ENCODE data around the gene SORD.
"Not testable (repeated sequence)": the region's sequence is repeated elsewhere in the genome, so short reads cannot be mapped to it uniquely, and the experiment has no call there.

SORD gene

DNA sequence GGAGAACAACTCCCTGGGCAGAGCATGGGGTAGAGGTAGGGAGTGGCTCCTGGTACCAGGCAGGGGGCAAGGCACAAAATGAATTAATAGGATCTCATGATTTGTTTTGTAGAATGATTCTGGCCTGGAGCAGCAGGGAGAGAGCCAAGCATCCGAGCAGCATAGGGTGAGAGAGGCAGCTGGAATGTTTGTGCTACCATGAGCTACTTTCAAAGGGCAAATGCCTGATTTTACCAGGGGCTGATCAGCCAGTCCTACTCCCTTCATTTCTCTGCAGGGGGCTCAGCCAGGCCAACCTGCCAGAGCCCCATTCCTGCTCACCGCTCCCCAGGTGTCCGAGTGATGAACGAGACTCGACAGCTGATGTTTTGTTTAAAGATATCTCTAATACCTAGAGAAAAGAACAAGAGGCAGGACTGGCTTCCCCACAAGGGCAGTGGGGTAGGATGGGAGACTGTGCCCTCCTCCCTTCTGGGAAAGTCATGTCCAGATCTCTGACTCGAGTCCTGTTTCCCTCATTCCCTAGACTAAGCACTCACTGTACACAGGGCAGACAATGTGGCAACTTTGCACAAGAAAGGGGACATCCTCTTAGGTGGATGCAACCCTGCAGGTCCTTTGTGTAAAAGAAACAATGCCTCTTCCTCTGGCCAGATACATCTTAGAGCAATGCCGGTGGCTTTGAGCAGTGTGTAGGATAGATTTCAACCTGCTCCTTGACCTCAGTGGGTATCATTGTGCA is 78.1 kb downstream of the SORD start:
- DNase-seq, result no peak

DNA sequence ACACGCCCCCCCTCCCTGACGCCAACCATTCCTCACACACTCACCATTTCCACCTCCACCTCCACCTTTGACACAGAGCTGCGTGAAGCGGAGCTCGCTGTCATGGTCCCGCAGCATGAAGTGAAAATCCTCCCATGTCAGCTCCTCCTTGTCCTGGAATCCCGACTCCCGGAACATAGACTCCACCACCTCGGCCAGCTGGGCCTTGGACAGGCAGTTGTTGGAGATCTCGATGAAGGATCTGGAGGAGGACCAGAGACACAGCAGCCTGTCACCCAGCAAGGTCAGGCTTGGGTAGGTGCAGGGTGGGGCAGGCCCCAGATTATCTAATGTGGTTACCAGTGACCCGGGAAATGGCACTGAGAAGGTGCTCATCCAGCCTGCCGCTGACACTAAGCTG is 78.8 kb downstream of the SORD start:
- no peak for DNase-seq

DNA sequence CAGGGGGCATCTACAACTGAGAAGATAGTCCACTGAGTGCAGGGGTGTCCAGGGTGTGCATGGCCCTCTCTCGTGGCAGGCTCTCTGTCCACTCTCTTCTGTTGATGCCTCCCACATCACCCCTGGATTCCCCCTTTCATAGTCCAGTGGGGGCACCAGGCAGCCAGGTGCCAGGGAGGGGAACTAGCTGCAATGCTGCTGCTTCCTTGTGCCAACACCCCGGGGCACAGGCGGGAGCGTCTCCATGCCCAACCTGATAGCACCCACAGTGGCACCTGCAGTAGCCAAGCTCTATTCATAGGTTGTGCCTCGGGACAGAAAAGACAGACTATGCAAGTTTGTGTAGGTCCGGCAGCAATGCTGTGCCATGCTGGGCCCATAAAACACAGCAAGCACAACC is 79.2 kb downstream of the SORD start:
- DNase-seq, result no peak

DNA sequence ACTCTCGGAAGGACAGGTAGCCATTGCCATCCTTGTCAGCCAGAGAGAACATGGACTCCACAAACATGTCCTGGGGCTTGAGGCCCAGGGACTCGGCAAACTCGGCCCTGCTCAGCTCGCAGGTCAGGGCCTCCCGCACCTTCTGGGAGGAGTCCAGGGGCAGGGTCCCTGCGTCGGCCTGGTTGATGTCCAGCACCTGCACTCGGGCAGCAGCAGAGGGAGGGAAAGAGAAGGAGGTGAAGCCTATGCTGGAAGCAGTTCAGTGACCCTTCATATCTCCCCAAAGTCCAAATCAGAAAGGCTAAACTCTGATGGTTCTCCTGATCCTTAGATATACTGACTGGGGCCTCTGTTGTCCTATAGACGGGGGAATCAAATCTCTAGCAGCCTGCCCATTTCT is 81.2 kb downstream of the SORD start:
- not testable (repeated sequence) for DNase-seq

DNA sequence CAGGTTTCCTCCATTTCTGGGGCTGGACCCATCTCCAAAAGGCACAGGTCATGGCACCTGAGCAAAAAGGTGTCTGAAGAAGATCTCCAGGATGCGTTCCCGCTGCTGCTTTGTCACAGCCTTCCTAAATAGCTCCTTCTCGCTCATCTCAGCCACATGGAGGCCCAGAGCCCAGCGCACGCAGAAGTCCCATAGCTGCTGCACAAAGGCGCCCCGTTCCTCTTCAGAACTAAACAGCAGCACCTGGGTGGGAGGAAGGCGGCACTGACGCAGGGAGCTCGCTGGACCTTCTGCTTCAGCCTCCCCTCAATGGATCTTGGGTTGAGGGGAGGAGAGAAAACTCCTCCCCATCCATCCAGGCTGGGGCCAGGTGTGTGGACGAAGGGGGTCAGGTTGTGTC is 82.6 kb downstream of the SORD start:
- no peak for DNase-seq

DNA sequence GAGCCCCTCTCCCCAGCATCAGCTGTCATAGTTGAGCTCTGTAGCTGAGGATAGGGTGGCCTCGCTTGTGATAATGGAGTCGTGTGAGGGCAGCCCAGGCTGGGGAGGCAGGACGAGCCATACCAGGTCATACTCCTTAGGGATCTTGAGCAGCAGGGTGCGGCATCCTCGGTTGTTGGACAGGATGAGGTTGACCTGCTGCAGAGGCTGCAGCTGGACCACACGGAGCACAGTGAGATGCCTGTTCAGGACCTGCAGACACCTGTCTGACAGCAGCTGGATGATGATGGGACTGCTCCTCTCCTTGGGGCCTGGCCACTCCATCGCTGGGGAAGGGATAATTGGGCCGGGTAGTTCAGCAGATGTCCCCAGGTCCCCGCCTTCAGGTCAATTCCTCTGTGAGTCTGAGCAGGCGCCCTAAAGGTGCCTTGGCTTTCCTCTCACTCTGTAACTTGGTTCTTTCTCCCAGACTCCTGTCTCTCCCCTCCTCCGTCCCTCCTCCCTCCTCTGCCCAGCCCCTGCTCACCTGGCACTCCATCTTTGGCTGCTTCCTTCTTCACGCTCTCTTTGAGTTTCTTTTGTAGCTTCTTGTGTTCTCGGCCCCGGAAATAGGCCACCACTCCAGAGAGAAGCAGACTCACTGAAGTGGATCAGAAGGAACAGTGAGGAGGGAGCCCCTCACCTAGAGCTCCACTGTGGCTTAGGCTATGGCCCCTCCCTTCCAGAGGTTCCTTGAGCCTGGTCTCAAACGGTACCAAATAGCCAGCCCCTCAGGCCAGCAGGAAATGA is 83.2 kb downstream of the SORD start:
- no peak for DNase-seq

DNA sequence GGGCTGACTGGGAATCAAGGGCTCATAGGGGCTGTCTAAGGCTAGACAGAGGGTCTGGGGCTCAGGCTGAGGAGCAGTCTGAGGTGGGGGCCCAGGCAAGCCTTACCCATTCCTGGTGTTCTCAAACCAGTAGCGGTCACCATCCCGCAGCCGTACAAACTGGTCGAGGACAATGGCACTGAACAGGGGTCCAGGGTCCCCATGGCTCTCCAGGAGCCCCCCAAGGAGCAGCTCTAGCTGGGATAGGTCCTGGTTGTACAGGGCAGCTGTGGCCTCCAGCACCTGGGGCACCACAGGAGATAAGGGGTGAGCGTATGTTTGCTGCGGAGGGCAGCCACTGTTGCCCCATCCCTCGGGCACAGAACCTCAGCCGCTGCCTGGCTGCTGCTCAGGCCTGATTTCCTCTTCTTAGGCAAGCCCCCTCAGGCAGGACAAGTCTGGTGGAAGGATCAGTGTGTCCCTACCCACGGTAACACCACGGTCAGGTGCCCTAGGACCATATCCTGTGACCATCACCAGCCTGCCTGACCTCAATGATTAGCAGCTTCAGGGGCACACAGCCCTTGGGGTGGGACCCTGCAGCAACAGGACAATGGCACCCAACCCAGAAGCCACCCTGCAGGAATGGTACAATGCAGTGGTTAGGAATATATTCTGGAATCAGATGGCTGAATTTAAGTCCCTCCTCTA is 85.1 kb downstream of the SORD start:
- no peak for DNase-seq

DNA sequence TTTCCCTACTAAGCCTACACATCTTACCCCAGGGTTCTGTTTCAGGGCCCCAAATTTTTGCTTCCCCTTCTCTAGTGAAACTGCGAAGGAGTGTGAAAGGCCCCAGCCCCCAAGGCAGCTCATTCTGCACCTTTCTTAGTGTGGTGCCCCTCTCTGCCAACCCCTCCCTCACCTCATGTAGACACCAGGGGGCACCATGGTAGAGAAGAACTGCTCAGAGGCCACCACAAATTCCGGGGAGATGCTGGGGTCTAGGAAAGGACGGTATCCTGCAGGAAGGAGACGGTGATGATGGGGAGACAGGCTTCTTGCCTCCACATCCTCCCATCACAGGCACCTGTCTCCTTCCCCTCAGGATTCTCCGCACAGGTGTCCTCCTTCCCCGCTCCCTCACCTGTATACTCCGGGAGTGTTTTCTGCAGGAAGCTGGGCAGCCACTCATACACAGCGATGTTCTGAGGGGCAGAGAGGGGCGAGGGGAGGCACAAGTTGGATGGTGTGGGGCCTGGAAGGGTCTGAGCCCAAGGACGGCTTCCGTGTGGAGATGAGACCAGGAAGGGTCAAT is 87.3 kb downstream of the SORD start:
- DNase-seq, result no peak

DNA sequence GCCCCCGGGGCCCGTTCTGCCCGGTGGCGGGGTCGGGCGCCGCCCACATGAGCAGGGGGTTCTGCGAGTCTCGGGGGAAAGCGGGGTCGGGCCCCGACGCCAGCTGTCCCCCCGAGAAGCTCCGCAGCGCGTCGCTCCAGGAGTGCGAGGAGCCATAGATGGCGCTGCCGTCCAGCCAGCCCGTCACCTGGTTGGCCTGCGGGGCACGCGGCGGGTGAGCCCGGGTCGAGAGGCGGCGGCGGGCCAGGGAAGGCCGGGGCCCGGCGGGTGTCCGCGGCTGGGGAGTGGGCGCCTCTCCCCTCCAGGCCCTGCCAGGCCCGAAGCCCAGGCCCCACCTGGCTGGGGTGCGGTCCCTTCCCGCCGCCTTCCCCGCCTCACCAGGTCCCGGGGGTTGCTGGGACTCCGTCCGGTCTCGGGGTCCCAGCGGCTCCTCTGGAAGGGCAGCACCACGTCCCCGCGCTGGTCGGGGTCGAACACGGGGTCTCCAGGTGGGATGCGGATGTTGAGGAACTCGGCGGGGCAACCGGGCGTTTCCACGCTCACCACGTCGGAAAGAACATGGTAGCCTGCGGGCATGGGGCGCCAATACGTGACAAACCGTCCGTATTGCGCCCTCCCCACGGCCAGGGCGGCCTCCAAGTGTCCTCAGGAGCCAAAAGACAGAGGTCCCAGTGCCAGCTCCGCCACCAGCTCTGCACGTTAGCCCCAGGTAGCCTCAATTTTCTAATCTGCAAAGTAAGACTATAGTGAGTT is 88.6 kb downstream of the SORD start:
- DNase-seq, result no peak

DNA sequence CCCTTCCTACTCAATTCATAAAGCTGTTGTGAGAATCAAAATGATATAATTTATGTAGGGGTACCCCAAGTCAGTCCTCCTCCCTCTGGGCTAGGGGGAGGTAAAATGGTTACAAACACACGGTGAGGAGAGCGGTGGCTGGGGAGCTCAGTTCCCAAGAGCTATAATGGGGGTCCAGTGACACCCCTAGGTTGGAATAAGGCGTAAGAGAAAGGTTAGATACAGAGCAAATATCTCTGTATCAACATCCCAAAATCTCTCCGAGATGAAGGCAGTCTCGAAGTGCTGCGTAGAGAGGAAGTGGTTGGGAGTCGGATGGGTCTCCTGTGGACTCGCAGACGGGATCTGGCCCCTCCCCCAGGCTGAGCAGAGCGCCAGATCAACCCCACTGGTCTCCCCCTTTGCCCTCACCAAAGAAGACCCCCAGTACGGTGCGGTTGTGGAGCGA is 89.2 kb downstream of the SORD start:
- DNase-seq, result no peak

DNA sequence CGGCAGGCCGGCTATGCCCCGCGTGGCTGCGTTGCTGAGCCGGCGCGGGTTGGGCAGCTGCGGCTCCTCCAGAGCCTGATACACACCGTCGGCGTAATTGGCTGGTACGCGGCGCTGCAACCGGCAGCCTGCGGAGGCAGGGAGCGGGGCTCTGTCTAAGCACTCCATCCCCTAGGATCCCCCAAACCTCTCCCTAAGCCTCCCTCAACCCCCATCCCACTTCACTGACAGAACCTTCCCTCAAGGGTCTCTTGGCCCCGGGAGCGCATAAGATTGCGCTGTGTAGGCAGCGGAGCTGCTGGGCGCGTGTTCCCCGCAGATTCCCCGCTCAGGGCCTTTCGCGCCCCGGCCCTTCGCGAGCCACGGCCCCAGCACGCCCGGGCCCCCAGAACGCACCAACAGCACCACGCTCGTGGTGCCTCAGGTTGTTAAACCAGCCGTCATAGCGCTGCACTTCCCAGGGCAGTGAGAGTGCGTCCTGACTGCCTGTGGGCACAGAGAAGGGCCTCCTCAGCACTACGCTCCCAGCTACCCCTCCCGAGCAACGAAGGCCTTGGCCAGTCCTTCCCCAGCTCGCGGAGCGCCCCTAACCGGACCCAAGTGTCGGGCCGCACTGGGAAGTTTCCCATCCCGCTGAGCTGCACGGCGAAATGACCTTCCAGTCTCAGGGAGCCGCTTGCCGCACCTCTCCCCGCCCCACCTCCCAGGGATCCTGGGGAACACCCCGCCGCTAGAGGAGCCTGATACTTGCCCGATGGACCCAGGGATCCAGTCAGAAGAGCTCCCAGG is 89.8 kb downstream of the SORD start:
- no peak for DNase-seq

DNA sequence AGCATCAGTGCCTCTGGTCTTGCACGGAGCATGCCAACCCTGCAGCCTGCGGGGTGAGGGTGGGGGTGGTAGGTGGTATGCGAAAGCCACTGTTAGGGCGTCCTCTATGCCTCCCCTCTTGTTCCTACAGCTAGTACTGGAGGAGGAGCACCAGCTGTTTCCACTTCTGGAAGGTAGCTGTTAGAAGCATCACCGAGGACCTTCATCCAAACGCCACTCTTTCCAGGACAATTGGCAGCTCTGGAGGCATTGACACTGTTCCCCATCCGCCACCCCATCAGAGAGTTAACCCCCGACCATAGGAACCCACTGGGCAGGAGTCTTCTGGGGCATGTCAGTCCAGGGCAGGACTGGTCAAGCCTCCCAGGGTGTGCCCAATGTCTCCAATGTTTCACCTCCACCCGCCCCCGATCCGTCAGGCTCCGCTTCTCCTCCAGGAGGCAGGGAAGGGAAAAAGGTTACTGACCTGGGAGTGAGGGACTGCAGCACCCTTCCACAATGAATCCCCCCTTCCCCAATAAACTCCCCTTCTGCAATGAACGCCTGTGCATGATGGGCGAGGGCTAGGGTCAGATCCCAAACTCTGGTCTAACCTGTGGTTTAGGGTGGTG is 90.5 kb downstream of the SORD start:
- no peak for DNase-seq

DNA sequence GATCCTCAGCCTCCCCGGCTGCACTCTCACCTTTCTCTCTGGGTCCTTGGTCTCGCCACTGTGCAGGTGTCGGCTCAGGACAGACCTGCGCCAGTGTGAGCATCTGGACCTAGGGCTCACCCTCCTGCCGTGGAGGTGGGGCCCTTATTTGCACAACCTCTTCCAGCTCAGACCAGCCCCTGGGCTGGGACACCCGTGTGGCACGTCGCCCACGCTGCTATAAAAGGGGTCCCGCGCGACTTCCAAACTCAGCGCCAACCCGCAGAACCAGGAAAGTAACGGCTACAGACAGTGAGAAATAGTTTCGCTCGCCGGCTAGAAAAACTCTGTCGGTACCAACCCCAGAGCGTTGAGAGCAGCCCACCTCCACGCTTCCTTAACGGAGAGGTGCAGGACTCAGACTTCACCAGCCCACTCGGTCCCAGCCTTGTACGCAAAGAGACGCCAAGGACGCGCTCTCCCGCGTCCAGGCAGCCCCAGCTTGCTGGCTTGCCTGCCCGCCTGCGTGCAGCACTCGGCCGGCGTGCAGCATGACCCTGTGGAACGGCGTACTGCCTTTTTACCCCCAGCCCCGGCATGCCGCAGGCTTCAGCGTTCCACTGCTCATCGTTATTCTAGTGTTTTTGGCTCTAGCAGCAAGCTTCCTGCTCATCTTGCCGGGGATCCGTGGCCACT is 91.2 kb downstream of the SORD start, which contains the start of the genes DUOX2 and DUOXA2:
TSS of gene DUOX2 (minus strand) at position 97 of the 675 bp plus-strand sequence. CDS start 761 bp downstream, outside the sequence.
TSS of gene DUOXA2 (plus strand) at position 251 of the 675 bp plus-strand sequence. CDS start at position 531, 280 bp downstream.
- no peak for DNase-seq

DNA sequence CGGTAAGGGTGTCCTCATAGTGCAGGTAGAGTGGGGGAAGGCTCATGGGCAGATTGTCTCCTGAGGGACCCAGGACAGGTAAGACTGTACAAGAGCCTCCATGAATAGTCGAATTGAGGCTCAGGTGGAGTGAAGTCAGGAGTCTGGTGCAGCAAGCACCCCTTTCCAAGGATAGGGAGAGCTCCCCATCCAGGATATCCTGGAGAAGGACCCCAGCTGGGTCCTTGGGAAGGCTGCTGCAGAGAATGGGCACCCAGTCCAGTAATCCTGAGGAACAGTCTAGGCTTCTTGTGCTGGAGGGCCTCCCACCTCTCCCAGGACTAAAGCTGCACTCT is 91.7 kb downstream of the SORD start:
- no peak for DNase-seq

DNA sequence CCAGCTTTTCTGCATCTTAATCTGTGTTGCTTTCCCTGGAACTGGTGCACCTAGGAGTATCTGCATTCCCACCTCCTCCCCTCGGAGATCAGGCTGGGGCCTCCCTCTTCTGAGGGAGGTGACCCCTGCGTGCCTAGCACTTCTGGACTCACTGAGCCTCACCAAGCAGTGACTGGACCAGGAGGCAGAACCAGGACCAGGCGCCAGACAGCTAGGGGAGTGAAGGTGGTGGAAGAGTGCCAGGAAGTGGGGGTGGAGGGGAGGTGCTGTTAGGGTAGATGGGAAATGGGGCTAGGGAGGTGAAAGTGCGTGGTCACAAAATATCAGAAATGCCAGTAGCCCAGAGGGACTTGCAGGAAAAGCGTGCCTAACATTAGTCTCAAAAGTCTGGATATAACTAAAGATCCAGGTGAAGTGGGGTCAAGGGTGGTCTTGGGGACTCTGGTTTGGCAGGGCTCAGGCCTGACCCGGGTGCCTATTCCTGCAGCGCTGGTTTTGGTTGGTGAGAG is 92.4 kb downstream of the SORD start:
- DNase-seq, result no peak

DNA sequence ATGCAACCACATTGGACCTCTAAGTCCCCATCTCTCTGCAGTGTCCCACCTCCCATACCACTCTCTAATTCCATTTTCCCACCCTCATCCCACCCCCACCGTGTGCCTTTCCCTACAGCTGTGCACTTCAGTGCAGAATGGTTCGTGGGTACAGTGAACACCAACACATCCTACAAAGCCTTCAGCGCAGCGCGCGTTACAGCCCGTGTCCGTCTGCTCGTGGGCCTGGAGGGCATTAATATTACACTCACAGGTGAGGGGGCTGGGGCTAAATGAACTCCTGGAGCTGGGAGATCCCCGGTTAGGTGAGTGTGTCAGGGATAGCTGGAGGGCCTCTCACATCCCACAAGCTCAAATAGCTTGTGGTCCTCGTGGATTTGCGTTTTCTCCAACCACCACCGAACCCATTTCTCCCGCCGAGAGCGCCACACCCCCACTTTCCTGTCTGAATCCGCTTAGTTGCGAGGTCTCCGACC is 93.0 kb downstream of the SORD start:
- DNase-seq, result no peak

DNA sequence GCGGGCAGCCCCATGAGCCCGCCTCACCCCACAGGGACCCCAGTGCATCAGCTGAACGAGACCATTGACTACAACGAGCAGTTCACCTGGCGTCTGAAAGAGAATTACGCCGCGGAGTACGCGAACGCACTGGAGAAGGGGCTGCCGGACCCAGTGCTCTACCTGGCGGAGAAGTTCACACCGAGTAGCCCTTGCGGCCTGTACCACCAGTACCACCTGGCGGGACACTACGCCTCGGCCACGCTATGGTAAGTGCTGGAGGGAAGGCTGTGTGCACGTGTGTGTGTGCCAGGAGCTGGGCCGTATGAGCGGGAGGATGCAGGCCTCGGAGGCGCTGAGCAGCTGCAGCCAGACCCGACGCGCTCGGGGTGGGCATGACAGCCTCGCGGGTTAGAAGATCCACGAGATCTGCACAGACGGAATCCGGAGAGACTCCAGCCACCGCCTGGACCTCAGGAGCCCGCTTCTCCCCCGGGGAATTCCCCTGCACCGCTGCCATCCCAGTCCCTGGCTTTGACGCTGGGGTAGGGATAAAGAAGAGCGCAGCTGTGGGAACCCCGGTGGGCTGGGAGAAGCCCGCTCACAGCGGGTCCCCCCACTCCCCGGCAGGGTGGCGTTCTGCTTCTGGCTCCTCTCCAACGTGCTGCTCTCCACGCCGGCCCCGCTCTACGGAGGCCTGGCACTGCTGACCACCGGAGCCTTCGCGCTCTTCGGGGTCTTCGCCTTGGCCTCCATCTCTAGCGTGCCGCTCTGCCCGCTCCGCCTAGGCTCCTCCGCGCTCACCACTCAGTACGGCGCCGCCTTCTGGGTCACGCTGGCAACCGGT is 93.7 kb downstream of the SORD start:
- DNase-seq, result no peak

DNA sequence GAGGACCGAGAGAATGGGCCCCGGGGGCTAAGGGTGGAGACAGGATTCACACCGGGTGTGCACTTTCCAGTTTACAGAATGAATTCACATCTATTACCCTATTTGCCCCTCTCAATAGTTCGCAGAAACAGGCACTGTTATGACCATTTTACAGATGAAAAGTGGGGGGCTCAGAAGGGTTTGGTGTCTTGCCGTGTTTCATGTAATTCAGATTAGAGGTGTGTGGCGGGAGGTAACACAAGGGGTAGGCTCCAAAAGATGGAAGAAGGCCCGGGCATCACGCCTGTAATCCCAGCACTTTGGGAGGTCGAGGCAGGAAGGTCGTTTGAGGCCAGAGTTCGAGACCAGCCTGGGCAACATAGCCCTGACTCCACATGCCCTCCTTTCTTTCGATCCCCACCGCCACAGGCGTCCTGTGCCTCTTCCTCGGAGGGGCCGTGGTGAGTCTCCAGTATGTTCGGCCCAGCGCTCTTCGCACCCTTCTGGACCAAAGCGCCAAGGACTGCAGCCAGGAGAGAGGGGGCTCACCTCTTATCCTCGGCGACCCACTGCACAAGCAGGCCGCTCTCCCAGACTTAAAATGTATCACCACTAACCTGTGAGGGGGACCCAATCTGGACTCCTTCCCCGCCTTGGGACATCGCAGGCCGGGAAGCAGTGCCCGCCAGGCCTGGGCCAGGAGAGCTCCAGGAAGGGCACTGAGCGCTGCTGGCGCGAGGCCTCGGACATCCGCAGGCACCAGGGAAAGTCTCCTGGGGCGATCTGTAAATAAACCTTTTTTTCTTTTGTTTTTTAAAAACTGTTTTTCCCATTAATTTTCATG is 94.5 kb downstream of the SORD start:
- no peak for DNase-seq

Measured in CD4-positive, alpha-beta T cell treated with Interleukin-6 for 4 hours (primary cell).